ENCODE results near the gene TRIM44.

Gene TRIM44

GRCh38 chr11:35864131-35864530, 201.6 kb downstream of the TRIM44 start:
- Histone ChIP-seq H3K9ac (ENCODE audit: low read depth, low read length) (no peak overlapping the region), H3K9me3 (ENCODE audit: control insufficient read depth, insufficient read depth, low read length) (no peaks in the 10 kb centered on the region; the same call in 1 of the 2 replicates), H3K4me1 (ENCODE audit: insufficient read depth, low read length) (no peaks in the 10 kb centered on the region), H3K36me3 (ENCODE audit: insufficient read depth, low read length) (no peaks in the 10 kb centered on the region)

- H3K4me1 ChIP-seq (ENCODE audit: insufficient read depth, low read length) = no peaks in the 10 kb centered on the region
- H3K9me3 ChIP-seq (ENCODE audit: control insufficient read depth, insufficient read depth, low read length) = no peaks in the 10 kb centered on the region; the same call in 1 of the 2 replicates
- no peak overlapping the region for H3K9ac ChIP-seq (ENCODE audit: low read depth, low read length)
- H3K36me3 ChIP-seq (ENCODE audit: insufficient read depth, low read length) = no peaks in the 10 kb centered on the region
These were observed 204.0 kb downstream of the TRIM44 start for GRCh38 chr11:35866601-35867000.

Measured in ES-I3 (cell line).